IMR-90 (cell line): ENCODE data around the gene PACS1.

Experiments used
- BHLHE40 ChIP-seq: fragments of 150-350 bp; IDR thresholded peaks from 2 replicates; pipeline ENCODE4 v1.6.1; 2016; ENCODE audit warnings: mild to moderate bottlenecking, low read depth, low read length
- CEBPB ChIP-seq: IDR thresholded peaks from 2 replicates; pipeline ENCODE4 v1.6.1; 2012; ENCODE audit warnings: low read depth, low read length, improper control_type of control experiment
- CHD1 ChIP-seq: IDR thresholded peaks from 2 replicates; pipeline ENCODE4 v1.6.1; 2012; ENCODE audit warnings: low read depth, low read length, improper control_type of control experiment
- CTCF ChIP-seq: conservative IDR thresholded peaks from 2 replicates; pipeline ENCODE4 v1.5.1; 2012; ENCODE audit warnings: mild to moderate bottlenecking, low read depth, low read length, improper control_type of control experiment
- MXI1 ChIP-seq: IDR thresholded peaks from 2 replicates; pipeline ENCODE4 v1.6.1; 2012; ENCODE audit warnings: low read depth, mild to moderate bottlenecking, low read length, moderate library complexity, borderline replicate concordance
- NFE2L2 ChIP-seq: fragments of 150-350 bp; IDR thresholded peaks from 2 replicates; pipeline ENCODE4 v1.6.1; 2016; ENCODE audit warnings: low read depth, mild to moderate bottlenecking, low read length
- POLR2A ChIP-seq: IDR thresholded peaks from 2 replicates; pipeline ENCODE4 v1.6.1; 2012; ENCODE audit warnings: mild to moderate bottlenecking, low read depth, low read length
- RAD21 ChIP-seq: IDR thresholded peaks from 2 replicates; pipeline ENCODE4 v1.6.1; 2012; ENCODE audit warnings: low read length, improper control_type of control experiment
- RCOR1 ChIP-seq: IDR thresholded peaks from 2 replicates; pipeline ENCODE4 v1.6.1; 2012; ENCODE audit warnings: mild to moderate bottlenecking, low read length, improper control_type of control experiment; ENCODE audit not compliant: insufficient replicate concordance
- SMC3 ChIP-seq: fragments of 150-350 bp; IDR thresholded peaks from 2 replicates; pipeline ENCODE4 v1.6.1; 2016; ENCODE audit warnings: low read depth, mild to moderate bottlenecking, antibody characterized with exemption, low read length, moderate library complexity
- USF2 ChIP-seq: fragments of 150-350 bp; IDR thresholded peaks from 2 replicates; pipeline ENCODE4 v1.6.1; 2017; ENCODE audit warnings: mild to moderate bottlenecking, antibody characterized with exemption, low read length, low read depth

GRCh38 chr11:66046901-66047300 lies 23.2 kb upstream of the PACS1 start:
- no peak for TF ChIP-seq CTCF
- TF ChIP-seq POLR2A = no peak
- no peak for TF ChIP-seq CHD1
- no peak for TF ChIP-seq USF2
- no peak for TF ChIP-seq MXI1
- TF ChIP-seq CEBPB = no peak
- TF ChIP-seq RCOR1 = no peak
- no peak for TF ChIP-seq SMC3
- no peak for TF ChIP-seq RAD21
- no peak for TF ChIP-seq BHLHE40
- no peak for TF ChIP-seq NFE2L2
